ENCODE measurements around the gene ATP5MG.

The ATP5MG gene

DNA sequence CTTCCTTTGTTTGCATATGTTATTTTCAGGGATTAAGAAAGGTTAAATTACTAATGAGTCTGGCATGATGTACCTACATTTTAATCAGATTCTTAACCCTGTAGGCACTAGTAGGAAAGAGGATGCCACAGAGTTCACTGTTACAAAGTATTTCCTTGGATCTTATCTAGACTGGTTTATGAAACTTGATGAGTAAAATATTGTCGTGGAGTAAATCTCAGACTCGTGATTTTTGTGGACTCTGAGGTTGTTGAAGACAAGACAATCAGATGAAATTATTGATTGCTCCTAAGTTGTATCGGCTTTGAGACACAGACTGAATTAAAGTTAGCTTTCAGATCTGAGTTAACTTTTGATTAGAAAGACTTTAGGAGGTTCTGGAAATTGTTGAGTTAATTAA, 40.9 kb downstream of the ATP5MG start:
- no peak for DNase-seq (ENCODE audit: low read depth in 2 of 2)

DNA sequence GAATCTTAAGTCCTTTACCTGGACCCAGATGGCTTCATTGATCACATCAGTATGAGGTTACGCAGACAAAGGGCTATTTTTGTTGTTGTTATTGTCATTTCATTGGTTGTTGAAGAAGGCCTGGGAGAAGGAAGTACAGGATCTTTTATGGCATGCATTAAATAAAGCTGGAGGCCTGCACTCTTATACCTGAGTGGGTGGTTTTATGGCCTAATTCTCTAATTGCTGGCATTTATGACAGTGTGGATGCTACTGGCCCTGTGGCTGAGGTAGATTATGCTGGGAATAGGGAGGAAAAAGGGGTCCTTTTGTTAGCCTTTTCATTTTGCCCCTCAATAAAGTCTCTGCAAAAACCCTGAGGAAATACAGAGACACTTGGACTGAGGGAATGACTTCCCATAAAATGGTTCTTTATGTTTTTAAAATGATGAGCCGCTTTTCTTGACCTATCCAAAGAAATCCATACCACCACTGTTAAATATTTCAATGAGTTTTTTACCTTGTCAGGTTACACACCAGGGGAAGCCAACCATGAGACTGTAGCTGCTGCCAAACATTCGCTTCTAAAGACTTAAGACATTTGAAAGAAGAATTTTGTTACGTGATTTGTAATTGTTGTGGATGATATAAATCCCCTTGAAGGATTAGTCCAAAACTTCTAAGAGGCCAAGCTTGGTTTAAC, 41.6 kb downstream of the ATP5MG start:
- DNase-seq (ENCODE audit: low read depth in 2 of 2) = no peak

DNA sequence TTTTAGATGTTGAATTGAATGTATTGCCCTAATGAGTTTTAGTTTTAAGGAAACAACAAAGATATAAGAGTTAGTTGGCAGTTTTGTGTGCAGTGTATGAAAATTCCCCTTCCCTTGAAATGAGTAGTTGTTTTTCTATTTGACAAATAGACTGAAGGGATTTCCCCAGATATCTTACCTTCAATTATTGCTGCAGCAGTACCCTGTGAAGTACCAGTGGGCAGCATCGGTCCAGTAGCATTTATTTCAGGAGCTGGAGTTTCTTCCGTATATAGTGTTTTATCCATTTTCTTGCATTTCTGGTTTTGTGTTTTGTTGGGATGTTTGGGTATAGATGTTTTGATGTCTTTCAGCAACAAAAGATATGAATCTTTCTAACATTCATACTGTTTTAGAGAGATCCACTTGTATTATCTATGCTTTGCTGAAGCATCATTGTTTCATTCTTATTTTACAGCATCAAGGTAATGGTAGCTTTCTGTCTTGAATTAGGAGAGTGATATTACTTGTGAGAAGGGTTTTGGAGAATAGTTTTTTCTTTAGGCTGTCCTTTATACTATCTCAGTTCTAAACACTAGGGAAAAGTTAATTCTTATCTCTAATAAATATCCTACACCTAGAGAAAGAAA, 42.3 kb downstream of the ATP5MG start:
- no peak for DNase-seq (ENCODE audit: low read depth in 2 of 2)

GRCh38 chr11:118447423-118447822, 46.0 kb downstream of the ATP5MG start:
- DNase-seq (ENCODE audit: low read depth in 2 of 2) = no peak

- DNase-seq (ENCODE audit: low read depth in 2 of 2) = no peak
Measured at GRCh38 chr11:118448294-118448693, 46.9 kb downstream of the ATP5MG start.

DNA sequence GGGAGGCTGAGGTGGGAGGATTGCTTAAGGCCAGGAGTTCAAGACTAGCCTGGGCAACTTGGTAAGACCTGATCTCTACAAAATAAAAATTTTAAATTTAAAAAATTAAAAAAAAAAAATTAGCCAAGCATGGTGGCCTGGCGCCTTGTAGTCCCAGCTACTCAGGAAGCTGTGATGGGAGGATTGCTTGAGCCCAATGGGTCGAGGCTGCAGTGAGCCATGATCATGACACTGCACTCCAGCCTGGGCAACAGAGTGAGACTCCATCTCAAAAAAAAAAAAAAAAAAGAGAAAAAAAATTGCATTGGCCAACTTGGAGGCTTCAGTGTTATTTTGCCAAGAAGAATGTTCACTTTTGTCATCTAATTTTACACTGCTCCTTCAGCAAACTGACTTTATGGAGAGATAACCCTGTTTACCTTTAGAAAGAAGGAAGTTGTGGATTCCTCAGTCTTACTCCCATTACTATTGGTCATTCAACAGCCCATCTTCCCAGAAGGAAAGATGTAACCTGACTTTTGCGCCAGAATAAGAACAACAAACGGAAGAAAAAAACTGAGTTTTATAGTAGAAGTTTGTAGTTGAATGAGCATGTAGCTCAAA, 48.0 kb downstream of the ATP5MG start:
- DNase-seq (ENCODE audit: low read depth in 2 of 2) = no peak

- DNase-seq (ENCODE audit: low read depth in 2 of 2) = no peak
Measured at GRCh38 chr11:118450451-118450850, 49.0 kb downstream of the ATP5MG start.

All from stimulated activated CD4-positive, alpha-beta T cell treated with anti-CD3 and anti-CD28 coated beads, Interleukin-12 subunit alpha, Interleukin-12 subunit beta, amount 100 ng/mL, for 24 hours (primary cell).